K562 (cell line): ENCODE results near the gene SGPP2. TPM values are rescaled to one million over a fixed set of nuclear protein-coding genes. Genes with fewer than 3 reads are reported as not detected.

Experiments used
- ATAC-seq: fragments of 200-7000 bp; cut with Tn5 transposase; 3 replicates; pipeline ENCODE4 v1.9.1; 2020; ENCODE audit warnings: moderate library complexity
- BruUV-seq: library from RNA; stranded (reverse); fragments of 400-500 nt; replicated peaks from 2 replicates; lab custom pipeline; 2021; lab: Mats Ljungman, UMichigan
- CTCF ChIA-PET: fragments of 300-600 bp; formaldehyde crosslinking; extraction: SDS; loops from one replicate; lab custom pipeline; 2021; ENCODE audit warnings: low intra/inter-chr PET ratio; lab: Yijun Ruan, JAX
- POLR2A ChIA-PET: fragments of 300-600, 350-650 bp; sonication (Branson Sonifier 250); formaldehyde crosslinking; extraction: SDS; loops from one replicate; lab custom pipeline; 2021; ENCODE audit warnings: antibody characterized with exemption, inconsistent platforms; lab: Yijun Ruan, JAX
- DNase-seq, 4 experiments: peaks; one replicate each; pipeline versions ENCODE4 v3.0.0 to v3.0.0-alpha.2; 2011 to 2018; ENCODE audit warnings: low spot score in 3 of 4, mixed read lengths in 3 of 4; ENCODE audit errors: extremely low read depth in 1 of 4
- FAIRE-seq: peaks from 2 replicates; lab custom pipeline; 2011; peaks lifted over from hg19 to GRCh38; lab: Jason Lieb, UNC
- H2AFZ ChIP-seq: 2 replicates; pipeline ENCODE4 v1.6.0; 2011; ENCODE audit warnings: low read depth, low read length, control low read depth, inconsistent platforms
- H3K27ac ChIP-seq: fragments of 200-600 bp; 3 replicates; pipeline ENCODE4 v1.8.0; 2011; ENCODE audit warnings: low read depth, mild to moderate bottlenecking, control low read depth, inconsistent platforms, low read length, moderate library complexity, mixed read lengths; ENCODE audit errors: extremely low read depth
- H3K27me3 ChIP-seq, 2 experiments: fragments of 300-600 bp in 1 of 2; 2 replicates in 1 of 2; 3 replicates in 1 of 2; pipeline versions ENCODE4 v1.6.0 to v1.8.0; 2011; ENCODE audit warnings: inconsistent platforms in 2 of 2, low read length in 2 of 2, mild to moderate bottlenecking in 1 of 2, mixed read lengths in 1 of 2, moderate library complexity in 1 of 2; ENCODE audit not compliant: control insufficient read depth in 2 of 2, insufficient read depth in 2 of 2
- H3K36me3 ChIP-seq: fragments of 300-600 bp; 3 replicates; pipeline ENCODE4 v1.8.0; 2011; ENCODE audit warnings: mild to moderate bottlenecking, low read length, inconsistent platforms; ENCODE audit not compliant: control insufficient read depth, insufficient read depth
- H3K4me1 ChIP-seq, 2 experiments: fragments of 200-600 bp in 1 of 2; replicated peaks in 1 of 2; 2 replicates in 1 of 2; 3 replicates in 1 of 2; pipeline versions ENCODE4 v1.5.1 to v1.8.0; 2011; ENCODE audit warnings: inconsistent platforms in 2 of 2, low read length in 2 of 2, mild to moderate bottlenecking in 1 of 2, mixed read lengths in 1 of 2, moderate library complexity in 1 of 2; ENCODE audit not compliant: control insufficient read depth in 2 of 2, insufficient read depth in 2 of 2
- H3K4me2 ChIP-seq: 2 replicates; pipeline ENCODE4 v1.6.1; 2011; ENCODE audit warnings: low read length, control low read depth, inconsistent platforms, mixed read lengths; ENCODE audit not compliant: insufficient read depth
- H3K4me3 ChIP-seq: fragments of 200-600 bp; sonication (generic), shearing (Covaris generic); 2 replicates; pipeline ENCODE4 v1.5.1; 2016; ENCODE audit warnings: control low read depth, inconsistent platforms
- H3K79me2 ChIP-seq: fragments of 200-600 bp; 3 replicates; pipeline ENCODE4 v1.8.0; 2011; ENCODE audit warnings: low read length, inconsistent platforms; ENCODE audit not compliant: control insufficient read depth, insufficient read depth
- H3K9ac ChIP-seq, 2 experiments: 2 replicates each; pipeline versions ENCODE4 v1.6.0 to v1.6.1; 2011; ENCODE audit warnings: low read depth in 2 of 2, low read length in 2 of 2, control low read depth in 1 of 2, inconsistent platforms in 1 of 2, mild to moderate bottlenecking in 1 of 2, mixed read lengths in 1 of 2; ENCODE audit not compliant: insufficient read depth in 1 of 2
- H3K9me1 ChIP-seq: one replicate; pipeline ENCODE4 v1.6.0; 2011; ENCODE audit warnings: inconsistent platforms, mild to moderate bottlenecking, low read length, moderate library complexity; ENCODE audit not compliant: control insufficient read depth, insufficient read depth
- H3K9me3 ChIP-seq: replicated peaks from 2 replicates; pipeline ENCODE4 v1.5.1; 2011; ENCODE audit warnings: low read depth, low read length, inconsistent platforms; ENCODE audit not compliant: control insufficient read depth, insufficient read depth
- H4K20me1 ChIP-seq: replicated peaks from 2 replicates; pipeline ENCODE4 v1.6.1; 2011; ENCODE audit warnings: low read length, inconsistent platforms, mixed read lengths; ENCODE audit not compliant: control insufficient read depth, insufficient read depth
- CBFA2T2 ChIP-seq: fragments of 450-650 bp; conservative IDR thresholded peaks from 2 replicates; pipeline ENCODE4 v1.6.1; 2017; ENCODE audit warnings: mild to moderate bottlenecking
- CCAR2 ChIP-seq: fragments of 200-400 bp; formaldehyde crosslinking; IDR thresholded peaks from 2 replicates; pipeline ENCODE4 v1.6.1; 2017; ENCODE audit warnings: mild to moderate bottlenecking, low read depth, low read length
- HDAC3 ChIP-seq: fragments of 450-650 bp; IDR thresholded peaks from 2 replicates; pipeline ENCODE4 v1.6.1; 2018; ENCODE audit warnings: borderline replicate concordance, mild to moderate bottlenecking, moderate library complexity; ENCODE audit not compliant: partially characterized antibody
- PML ChIP-seq: IDR thresholded peaks from 2 replicates; pipeline ENCODE4 v1.6.1; 2012; ENCODE audit warnings: low read length, inconsistent platforms
- POLR2AphosphoS5 ChIP-seq: IDR thresholded peaks from 2 replicates; pipeline ENCODE4 v1.6.1; 2011; ENCODE audit warnings: mild to moderate bottlenecking, low read depth, low read length, moderate library complexity; ENCODE audit not compliant: control insufficient read depth, insufficient read depth
- TBL1XR1 ChIP-seq, 2 experiments: IDR thresholded peaks; 2 replicates each; pipeline ENCODE4 v1.6.1; 2012; ENCODE audit warnings: improper control_type of control experiment in 2 of 2, low read length in 2 of 2, mild to moderate bottlenecking in 1 of 2
- ZNF408 ChIP-seq: fragments of 250-450 bp; sonication (Bioruptor Pico); IDR thresholded peaks from 2 replicates; pipeline ENCODE4 v1.4.0; 2020; ENCODE audit warnings: low read depth, mild to moderate bottlenecking, moderate library complexity
- ZNF584 ChIP-seq: fragments of 200-800 bp; sonication (Bioruptor generic); IDR thresholded peaks from 2 replicates; pipeline ENCODE4 v1.6.1; 2016; ENCODE audit warnings: low read depth, mild to moderate bottlenecking, missing genetic modification characterization, missing compliant biosample characterization
- ZNF764 ChIP-seq: fragments of 250-450 bp; sonication (Bioruptor Pico); IDR thresholded peaks from 2 replicates; pipeline ENCODE4 v1.4.0; 2020; ENCODE audit warnings: low read depth, mild to moderate bottlenecking, moderate library complexity
- WGBS: fragments of 100-300 bp; shearing (Covaris generic); methylation state at CpG from one replicate; pipeline ENCODE4 v1.1.6; 2016; ENCODE audit warnings: low coverage, mixed read lengths; ENCODE audit not compliant: insufficient coverage; ENCODE audit errors: missing lambda C conversion rate; 5-methylcytosine and 5-hydroxymethylcytosine counted together
- in situ Hi-C: fragments of 300-500 bp; cut with MboI; formaldehyde crosslinking; loops from 4 replicates; pipeline ENCODE4 v1.15.0; 2018; ENCODE audit warnings: inconsistent platforms, mixed read lengths
- intact Hi-C: fragments of 100-400 bp; cut with micrococcal nuclease; formaldehyde crosslinking; loops from 2 replicates; pipeline ENCODE4 v1.14.2; 2022
- polyA plus RNA-seq, 8 experiments: library from polyadenylated mRNA; depleted of rRNA in 4 of 8; stranded (reverse) in 5 of 8; unstranded in 3 of 8; fragments of >200 nt; fragmentation: Nextera tagmentation in 2 of 8; fragmentation: Illumina TruSeq in 1 of 8; extraction: Ambion mirVana in 2 of 8; extraction: Trizol in 1 of 8; gene quantifications; 2 replicates each; pipeline versions ENCODE4 v1.2.1 to v1.2.3, GENCODE V29; 2011 to 2014; ENCODE audit warnings: inconsistent platforms in 1 of 8, missing spikeins in 1 of 8
- total RNA-seq, 7 experiments: library from RNA; depleted of rRNA in 6 of 7; stranded (reverse); fragments of >200 nt in 6 of 7; fragmentation: Illumina TruSeq in 2 of 7; extraction: Trizol in 2 of 7; gene quantifications; 2 replicates each; pipeline versions ENCODE4 v1.2.1 to v1.2.3, GENCODE V29; 2011 to 2021; ENCODE audit warnings: low replicate concordance in 1 of 7
- TF ChIP-seq, protein P1 (sequence below): fragments of 250-450 bp; sonication (Bioruptor Pico); IDR thresholded peaks from 2 replicates; pipeline ENCODE4 v1.8.0; 2022; ENCODE audit warnings: inconsistent platforms
- TF ChIP-seq, protein P2 (sequence below): fragments of 450-650 bp; IDR thresholded peaks from 2 replicates; pipeline ENCODE4 v1.6.1; 2016; ENCODE audit warnings: missing biosample characterization, missing genetic modification characterization

The SGPP2 gene
- total and polyA plus RNA-seq, 9 of the 15 experiments (the other 6 are each of a cell fraction or from before 2014, with no cell fraction given) = 0.01 to 0.04 TPM; not detected in 7

DNA sequence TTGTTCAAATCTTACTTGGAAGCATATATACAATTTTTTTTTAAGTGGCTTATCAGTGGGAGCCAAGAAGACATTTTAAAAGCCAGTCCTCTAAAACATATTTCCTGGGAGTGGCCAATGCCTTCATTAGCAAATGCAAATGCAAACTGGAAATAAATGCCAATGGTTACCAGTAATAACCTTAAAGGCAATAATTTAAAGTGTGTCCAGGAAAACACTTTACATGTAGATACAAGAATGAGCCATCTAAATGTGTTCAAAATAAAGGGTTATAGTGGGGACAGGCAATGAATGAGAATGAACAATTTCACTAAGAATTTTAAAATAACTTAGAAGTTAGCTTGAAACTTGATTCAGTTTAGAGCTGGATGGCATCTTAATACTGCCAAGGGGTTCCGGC, 167.3 kb downstream of the SGPP2 start:
- Histone ChIP-seq H3K4me2 (no peak overlapping the region), H2AFZ (no peak overlapping the region), H4K20me1 (no peaks in the 10 kb centered on the region), H3K36me3 (peaks cover 53% of the 10 kb centered on the region), H3K9me1 (no peaks in the 10 kb centered on the region)
- DNase-seq (no peak), ATAC-seq (no peak), FAIRE-seq (no peak)
- CTCF ChIA-PET = no interaction called here
- intact Hi-C loops = no loop called here
- TF ChIP-seq HDAC3 = no peak
- TF ChIP-seq POLR2AphosphoS5 = no peak
- no peak for TF ChIP-seq ZNF408 (CRISPR knock-in tag)
- no peak for TF ChIP-seq CBFA2T2
- TF ChIP-seq, protein P1, sequence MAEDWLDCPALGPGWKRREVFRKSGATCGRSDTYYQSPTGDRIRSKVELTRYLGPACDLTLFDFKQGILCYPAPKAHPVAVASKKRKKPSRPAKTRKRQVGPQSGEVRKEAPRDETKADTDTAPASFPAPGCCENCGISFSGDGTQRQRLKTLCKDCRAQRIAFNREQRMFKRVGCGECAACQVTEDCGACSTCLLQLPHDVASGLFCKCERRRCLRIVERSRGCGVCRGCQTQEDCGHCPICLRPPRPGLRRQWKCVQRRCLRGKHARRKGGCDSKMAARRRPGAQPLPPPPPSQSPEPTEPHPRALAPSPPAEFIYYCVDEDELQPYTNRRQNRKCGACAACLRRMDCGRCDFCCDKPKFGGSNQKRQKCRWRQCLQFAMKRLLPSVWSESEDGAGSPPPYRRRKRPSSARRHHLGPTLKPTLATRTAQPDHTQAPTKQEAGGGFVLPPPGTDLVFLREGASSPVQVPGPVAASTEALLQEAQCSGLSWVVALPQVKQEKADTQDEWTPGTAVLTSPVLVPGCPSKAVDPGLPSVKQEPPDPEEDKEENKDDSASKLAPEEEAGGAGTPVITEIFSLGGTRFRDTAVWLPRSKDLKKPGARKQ (CRISPR knock-in tag) = no peak
- no peak for TF ChIP-seq ZNF584 (CRISPR knock-in tag)
- TF ChIP-seq CCAR2 = no peak
- TF ChIP-seq, protein P2, sequence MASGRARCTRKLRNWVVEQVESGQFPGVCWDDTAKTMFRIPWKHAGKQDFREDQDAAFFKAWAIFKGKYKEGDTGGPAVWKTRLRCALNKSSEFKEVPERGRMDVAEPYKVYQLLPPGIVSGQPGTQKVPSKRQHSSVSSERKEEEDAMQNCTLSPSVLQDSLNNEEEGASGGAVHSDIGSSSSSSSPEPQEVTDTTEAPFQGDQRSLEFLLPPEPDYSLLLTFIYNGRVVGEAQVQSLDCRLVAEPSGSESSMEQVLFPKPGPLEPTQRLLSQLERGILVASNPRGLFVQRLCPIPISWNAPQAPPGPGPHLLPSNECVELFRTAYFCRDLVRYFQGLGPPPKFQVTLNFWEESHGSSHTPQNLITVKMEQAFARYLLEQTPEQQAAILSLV (tag) = no peak
- TF ChIP-seq ZNF764 (CRISPR knock-in tag) = no peak
- TF ChIP-seq TBL1XR1 (IDR thresholded peaks at IDR 0.05; ENCODE audit: low read length in 2 of 2) = no peak
- TF ChIP-seq PML = no peak
- TF ChIP-seq, all 486 proteins: peak for 0
- no peaks in the 10 kb centered on the region for H3K4me1 ChIP-seq
- 100% methylated on average over 1 of the region's 1 CpG for WGBS
- H3K27me3 ChIP-seq = no peaks in the 10 kb centered on the region
- peaks cover 3% of the 10 kb centered on the region; the same call in 1 of the 3 replicates for H3K79me2 ChIP-seq
- no peak overlapping the region for H3K9ac ChIP-seq
- no peak overlapping the region for H3K4me3 ChIP-seq
- H3K9me3 ChIP-seq = no peaks in the 10 kb centered on the region
- H3K27ac ChIP-seq = no peak overlapping the region
- BruUV-seq = no TSS peak
- in situ Hi-C loops = no loop called here
- POLR2A ChIA-PET = no interaction called here
